Measurements from ENCODE around the gene SUPT3H.

- TF ChIP-seq POLR2A (IDR thresholded peaks at IDR 0.05; ENCODE audit: insufficient read depth in 1 of 2, low read depth in 2 of 2, low read length in 2 of 2) (no peak), SRF (IDR thresholded peaks at IDR 0.05; ENCODE audit: low read depth, low read length) (no peak), RARG (CRISPR knock-in tag; IDR thresholded peaks at IDR 0.05; ENCODE audit: low read depth) (no peak), HDAC2 (CRISPR knock-in tag; IDR thresholded peaks at IDR 0.05) (no peak), CREB1 (IDR thresholded peaks at IDR 0.05) (no peak), CREB1 (CRISPR knock-in tag; IDR thresholded peaks at IDR 0.05) (no peak), GTF2F1 (IDR thresholded peaks at IDR 0.05; ENCODE audit: low read length) (no peak), CHD2 (IDR thresholded peaks at IDR 0.05; ENCODE audit: low read depth, low read length) (no peak), BRF2 (CRISPR knock-in tag; IDR thresholded peaks at IDR 0.05) (no peak), ZIK1 (CRISPR knock-in tag; IDR thresholded peaks at IDR 0.05; ENCODE audit: borderline replicate concordance, low read depth) (no peak), RBM39 (IDR thresholded peaks at IDR 0.05; ENCODE audit: low read depth, low read length, poor library complexity, severe bottlenecking) (no peak), CTCF (CRISPR knock-in tag; IDR thresholded peaks at IDR 0.05) (no peak), RXRA (CRISPR knock-in tag; IDR thresholded peaks at IDR 0.05) (no peak), GABPA (IDR thresholded peaks at IDR 0.05; ENCODE audit: low read depth, low read length) (no peak), GABPA (CRISPR knock-in tag; IDR thresholded peaks at IDR 0.05; ENCODE audit: low read depth) (no peak), KDM1A (CRISPR knock-in tag; IDR thresholded peaks at IDR 0.05) (no peak)
Measured at GRCh38 chr6:45328523-45328922, 49.2 kb downstream of the SUPT3H start.

Measured in HepG2 (cell line).